Ramos (cell line): Measurements from ENCODE around the gene PTPRD.
"Not testable (repeated sequence)": the region's sequence is repeated elsewhere in the genome, so short reads cannot be mapped to it uniquely, and the experiment has no call there.

Experiments used
- in situ Hi-C: fragments of 300-500 bp; cut with MboI; formaldehyde crosslinking; loops from one replicate; pipeline ENCODE4 v1.14.3; 2022; ENCODE audit warnings: low sequenced_read_pairs; ENCODE audit not compliant: unreplicated experiment

The PTPRD gene

GRCh38 chr9:9483175-9483574 is 1129.6 kb downstream of the PTPRD start:
- in situ Hi-C loops, result no loop called here

- in situ Hi-C loops, result no loop called here
These were observed 1134.1 kb downstream of the PTPRD start for GRCh38 chr9:9478741-9479140.

- in situ Hi-C loops, result no loop called here
These were observed 1143.5 kb downstream of the PTPRD start for GRCh38 chr9:9469271-9469670.

GRCh38 chr9:9441874-9442273 is 1170.9 kb downstream of the PTPRD start:
- in situ Hi-C loops, result not testable (repeated sequence)

GRCh38 chr9:9437641-9438040 is 1175.2 kb downstream of the PTPRD start:
- in situ Hi-C loops, result no loop called here

- in situ Hi-C loops, result not testable (repeated sequence)
These were observed 1186.3 kb downstream of the PTPRD start for GRCh38 chr9:9426454-9426853.

- in situ Hi-C loops, result no loop called here
These were observed 1200.6 kb downstream of the PTPRD start for GRCh38 chr9:9412241-9412640.

GRCh38 chr9:9410736-9411135 is 1202.1 kb downstream of the PTPRD start:
- in situ Hi-C loops, result no loop called here

- in situ Hi-C loops, result no loop called here
These were observed 1212.8 kb downstream of the PTPRD start for GRCh38 chr9:9399982-9400381.

- in situ Hi-C loops, result no loop called here
These were observed 1216.3 kb downstream of the PTPRD start for GRCh38 chr9:9396518-9396917.

- in situ Hi-C loops, result no loop called here
These were observed 1217.3 kb downstream of the PTPRD start for GRCh38 chr9:9395539-9395938.

GRCh38 chr9:9392755-9393154 is 1220.0 kb downstream of the PTPRD start:
- in situ Hi-C loops, result no loop called here

- in situ Hi-C loops, result no loop called here
These were observed 1222.9 kb downstream of the PTPRD start for GRCh38 chr9:9389904-9390303.

GRCh38 chr9:9387511-9388115 is 1225.2 kb downstream of the PTPRD start:
- in situ Hi-C loops, result no loop called here

- in situ Hi-C loops, result no loop called here
These were observed 1250.5 kb downstream of the PTPRD start for GRCh38 chr9:9362332-9362731.

- in situ Hi-C loops, result no loop called here
These were observed 1259.8 kb downstream of the PTPRD start for GRCh38 chr9:9352877-9353481.

GRCh38 chr9:9341203-9341602 is 1271.6 kb downstream of the PTPRD start:
- in situ Hi-C loops, result no loop called here

GRCh38 chr9:9337129-9337528 is 1275.7 kb downstream of the PTPRD start:
- in situ Hi-C loops, result no loop called here

- in situ Hi-C loops, result no loop called here
These were observed 1286.1 kb downstream of the PTPRD start for GRCh38 chr9:9326749-9327148.

- in situ Hi-C loops, result no loop called here
These were observed 1293.8 kb downstream of the PTPRD start for GRCh38 chr9:9319007-9319406.

- in situ Hi-C loops, result not testable (repeated sequence)
These were observed 1302.1 kb downstream of the PTPRD start for GRCh38 chr9:9310743-9311142.

- in situ Hi-C loops, result no loop called here
These were observed 1307.2 kb downstream of the PTPRD start for GRCh38 chr9:9305600-9305999.
